ENCODE data around the gene IFT122.

- TF ChIP-seq CTCF (IDR thresholded peaks at IDR 0.05; ENCODE audit: low read length) (no peak), EZH2 (IDR thresholded peaks at IDR 0.05; ENCODE audit: borderline replicate concordance, low read length) (no peak)
These were observed 37.4 kb upstream of the IFT122 start for GRCh38 chr3:129402616-129403015.
